ENCODE results near the gene TBC1D9B. TPM values are rescaled to one million over a fixed set of nuclear protein-coding genes. Genes with fewer than 3 reads are reported as not detected.

TBC1D9B gene
- total RNA-seq, 1 donor from 2014 or later: 114 TPM

GRCh38 chr5:179854356-179854755 is 53.3 kb downstream of the TBC1D9B start:
- Mint-ChIP-seq H3K4me3 (no peak overlapping the region), H3K9me3 (no peaks in the 10 kb centered on the region), H3K36me3 (peaks cover 13% of the 10 kb centered on the region), H3K27ac (no peak overlapping the region), H3K4me1 (ENCODE audit: unreplicated experiment) (peaks cover 9% of the 10 kb centered on the region), H3K27me3 (no peaks in the 10 kb centered on the region)
- DNase-seq (ENCODE audit: extremely low spot score, unreplicated experiment): no peak
- TF ChIP-seq CTCF (conservative IDR thresholded peaks at IDR 0.05): no peak

GRCh38 chr5:179852993-179853547 is 54.6 kb downstream of the TBC1D9B start:
- no peak for DNase-seq (ENCODE audit: extremely low spot score, unreplicated experiment)
- H3K27ac Mint-ChIP-seq: no peak overlapping the region
- H3K4me1 Mint-ChIP-seq (ENCODE audit: unreplicated experiment): peaks cover 8% of the 10 kb centered on the region
- TF ChIP-seq CTCF (conservative IDR thresholded peaks at IDR 0.05): no peak
- no peak overlapping the region for H3K4me3 Mint-ChIP-seq
- peaks cover 12% of the 10 kb centered on the region for H3K36me3 Mint-ChIP-seq
- H3K9me3 Mint-ChIP-seq: no peaks in the 10 kb centered on the region
- no peaks in the 10 kb centered on the region for H3K27me3 Mint-ChIP-seq

GRCh38 chr5:179841621-179842020 is 66.1 kb downstream of the TBC1D9B start:
- Mint-ChIP-seq H3K9me3 (peaks cover 5% of the 10 kb centered on the region), H3K4me3 (no peak overlapping the region), H3K27me3 (no peaks in the 10 kb centered on the region), H3K4me1 (ENCODE audit: unreplicated experiment) (peaks cover 2% of the 10 kb centered on the region), H3K36me3 (peaks cover 38% of the 10 kb centered on the region), H3K27ac (peak overlapping the region; percentile 66)
- no peak for TF ChIP-seq CTCF (conservative IDR thresholded peaks at IDR 0.05)
- no peak for DNase-seq (ENCODE audit: extremely low spot score, unreplicated experiment)

- no peak overlapping the region for H3K4me3 Mint-ChIP-seq
- H3K4me1 Mint-ChIP-seq (ENCODE audit: unreplicated experiment): peaks cover 4% of the 10 kb centered on the region
- no peak for DNase-seq (ENCODE audit: extremely low spot score, unreplicated experiment)
- peak overlapping the region; percentile 66 for H3K27ac Mint-ChIP-seq
- peaks cover 39% of the 10 kb centered on the region for H3K36me3 Mint-ChIP-seq
- no peaks in the 10 kb centered on the region for H3K27me3 Mint-ChIP-seq
- H3K9me3 Mint-ChIP-seq: peaks cover 5% of the 10 kb centered on the region
- TF ChIP-seq CTCF (conservative IDR thresholded peaks at IDR 0.05): no peak
These were observed 66.9 kb downstream of the TBC1D9B start for GRCh38 chr5:179840766-179841165.

- H3K9me3 Mint-ChIP-seq: peaks cover 5% of the 10 kb centered on the region
- H3K4me3 Mint-ChIP-seq: no peak overlapping the region
- peak overlapping the region; percentile 66 for H3K27ac Mint-ChIP-seq
- peaks cover 4% of the 10 kb centered on the region for H3K4me1 Mint-ChIP-seq (ENCODE audit: unreplicated experiment)
- TF ChIP-seq CTCF (conservative IDR thresholded peaks at IDR 0.05): no peak
- H3K36me3 Mint-ChIP-seq: peaks cover 39% of the 10 kb centered on the region
- no peaks in the 10 kb centered on the region for H3K27me3 Mint-ChIP-seq
- DNase-seq (ENCODE audit: extremely low spot score, unreplicated experiment): no peak
These were observed 67.4 kb downstream of the TBC1D9B start for GRCh38 chr5:179840321-179840720.

All from type B pancreatic cell (in vitro differentiated cells).